ENCODE results near the gene SPATC1L.

GRCh38 chr21:46136739-46137349 is 47.4 kb downstream of the SPATC1L start:
- TF ChIP-seq POLR2A (IDR thresholded peaks at IDR 0.05; ENCODE audit: extremely low read depth, insufficient read length) (no peak), MAX (IDR thresholded peaks at IDR 0.05; ENCODE audit: low read depth, low read length) (no peak), CTCF (IDR thresholded peaks at IDR 0.05; ENCODE audit: low read depth, low read length) (no peak), MYC (IDR thresholded peaks at IDR 0.05; ENCODE audit: low read depth, low read length) (no peak)

Measured in NB4 (cell line).